GM21381 (cell line): Measurements from ENCODE around the gene AP1G2.

Source experiments
- ATAC-seq: cut with Tn5 transposase; IDR thresholded peaks from one replicate; pipeline ENCODE4 v1.9.1; 2021; ENCODE audit warnings: mild to moderate bottlenecking, moderate library complexity; ENCODE audit not compliant: unreplicated experiment

Gene AP1G2

DNA sequence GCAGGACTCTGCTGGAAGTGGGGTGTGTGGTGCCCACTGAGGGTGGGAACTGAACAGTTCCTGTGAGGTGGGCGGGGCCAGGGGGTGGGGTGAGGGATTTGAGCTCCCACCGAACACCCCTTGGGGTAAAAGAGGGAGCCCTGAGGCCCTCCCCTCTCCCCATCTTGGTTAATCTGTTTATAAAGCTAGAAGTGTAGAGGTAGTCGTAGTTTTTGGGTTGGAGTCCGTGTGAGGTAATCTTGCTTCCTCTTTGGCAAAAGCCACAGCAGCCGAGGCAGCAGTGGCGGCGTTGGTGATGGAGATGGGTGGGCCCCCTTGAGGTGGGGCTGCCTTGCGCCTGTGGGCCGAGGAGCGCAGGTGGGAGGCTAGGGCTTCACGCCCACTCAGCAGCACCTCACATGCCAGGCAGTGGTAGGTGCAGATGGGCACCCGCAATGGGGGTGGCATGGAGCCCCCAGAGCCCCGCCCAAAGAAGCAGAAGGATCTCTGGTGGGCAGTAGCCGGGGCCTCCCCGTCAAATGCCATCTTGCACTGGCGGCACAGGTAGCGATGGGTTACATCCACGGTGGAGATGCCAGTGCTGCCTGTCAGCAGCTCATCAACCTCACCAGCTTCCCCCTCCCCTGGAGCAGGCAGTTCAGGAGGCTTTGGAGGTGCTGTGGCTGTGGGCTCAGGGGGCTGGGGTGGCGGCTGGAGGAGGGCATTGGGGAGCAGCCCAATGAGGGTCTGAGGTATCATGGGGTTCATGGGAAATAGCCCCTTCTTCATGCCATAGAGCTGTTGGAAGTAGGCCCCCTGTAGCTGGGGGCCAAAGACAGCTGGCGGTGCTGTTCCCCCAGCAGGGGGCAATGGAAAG, 45.6 kb downstream of the AP1G2 start:
- ATAC-seq: no peak

GRCh38 chr14:23520899-23521533, 46.6 kb downstream of the AP1G2 start:
- no peak for ATAC-seq

DNA sequence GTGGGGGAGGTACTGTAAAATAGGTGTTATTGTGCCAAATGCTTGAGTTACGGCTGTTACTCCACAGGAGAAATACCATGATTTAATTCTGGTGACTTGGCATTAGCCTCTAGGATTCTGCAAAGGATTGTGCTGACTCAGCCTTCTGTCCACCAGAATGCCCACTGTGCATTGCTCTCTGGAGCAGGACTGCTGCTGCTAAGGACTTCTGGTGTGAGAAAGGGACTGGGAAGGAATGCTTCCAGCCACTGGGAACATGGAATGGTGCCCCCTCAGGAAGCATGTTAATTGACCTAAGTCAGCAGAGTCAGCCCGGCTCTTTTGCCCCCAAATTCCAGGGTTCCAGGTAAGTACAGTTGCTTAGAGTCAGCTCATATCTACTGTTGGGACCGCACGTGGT, 48.9 kb downstream of the AP1G2 start:
- ATAC-seq: no peak

- no peak for ATAC-seq
Observed at GRCh38 chr14:23517650-23518326, 49.8 kb downstream of the AP1G2 start.

DNA sequence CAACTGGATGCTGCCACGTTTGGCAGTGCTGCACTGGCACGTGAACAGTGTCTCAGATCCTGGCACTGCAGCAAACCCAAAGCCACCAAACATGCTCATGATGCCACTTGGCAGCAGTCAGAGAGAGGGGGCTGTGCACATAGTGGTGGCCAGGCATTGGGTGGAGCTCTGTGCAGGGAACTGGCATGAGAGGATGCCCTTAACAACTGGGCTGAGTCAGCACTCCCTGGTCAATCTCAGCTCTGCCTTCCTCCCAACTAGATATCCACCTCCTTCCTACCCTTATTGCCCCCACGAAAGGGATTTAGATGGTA, 53.0 kb downstream of the AP1G2 start:
- no peak for ATAC-seq

GRCh38 chr14:23513818-23514643, 53.6 kb downstream of the AP1G2 start:
- no peak for ATAC-seq

GRCh38 chr14:23513005-23513817, 54.4 kb downstream of the AP1G2 start:
- no peak for ATAC-seq

DNA sequence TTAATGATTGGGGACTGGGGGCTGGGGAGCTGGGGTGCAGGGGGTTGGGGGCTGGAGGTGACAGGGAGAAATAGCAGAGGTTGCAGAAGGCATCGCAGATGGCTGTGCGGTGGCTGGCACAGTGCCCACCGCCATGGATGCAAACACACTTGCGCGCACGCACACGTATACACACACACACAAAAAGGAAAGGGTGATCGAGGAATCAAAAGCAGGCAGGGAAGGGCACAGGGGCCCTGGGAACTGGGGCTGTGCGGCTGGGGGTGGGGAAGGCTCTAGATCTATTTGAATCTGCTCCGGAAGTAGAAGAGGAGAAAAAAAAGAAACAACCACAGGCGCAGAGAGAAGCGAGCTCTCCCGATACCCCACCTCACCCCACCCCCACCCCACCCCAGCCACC, 55.4 kb downstream of the AP1G2 start:
- ATAC-seq: no peak
